DMS79 treated with DMSO at 0.1 percent for 48 hours (cell line): ENCODE results near the gene ZYX.
"Not testable (repeated sequence)": the region's sequence is repeated elsewhere in the genome, so short reads cannot be mapped to it uniquely, and the experiment has no call there.

Experiments used
- DNase-seq: peaks from one replicate; lab custom pipeline; 2025; lab: John Stamatoyannopoulos, UW

ZYX gene

GRCh38 chr7:143384661-143385631 lies 3.8 kb downstream of the ZYX start:
- no peak for DNase-seq

- DNase-seq = peak; percentile 48
Measured at GRCh38 chr7:143385891-143386781, 5.0 kb downstream of the ZYX start.

GRCh38 chr7:143387156-143387975 lies 6.2 kb downstream of the ZYX start:
- no peak for DNase-seq

GRCh38 chr7:143388051-143388450 lies 6.9 kb downstream of the ZYX start:
- DNase-seq = no peak

- DNase-seq = no peak
Measured at GRCh38 chr7:143388491-143389101, 7.5 kb downstream of the ZYX start.

GRCh38 chr7:143389316-143390103 lies 8.4 kb downstream of the ZYX start:
- DNase-seq = no peak

- no peak for DNase-seq
Measured at GRCh38 chr7:143390104-143390772, 9.1 kb downstream of the ZYX start.

GRCh38 chr7:143390773-143391317 lies 9.7 kb downstream of the ZYX start:
- DNase-seq = no peak

- no peak for DNase-seq
Measured at GRCh38 chr7:143391462-143392404, 10.6 kb downstream of the ZYX start.

GRCh38 chr7:143392427-143392826 lies 11.3 kb downstream of the ZYX start:
- not testable (repeated sequence) for DNase-seq

- no peak for DNase-seq
Measured at GRCh38 chr7:143392875-143393266, 11.7 kb downstream of the ZYX start.

GRCh38 chr7:143393267-143394041 lies 12.3 kb downstream of the ZYX start:
- no peak for DNase-seq

GRCh38 chr7:143394068-143394467 lies 12.9 kb downstream of the ZYX start:
- DNase-seq = no peak

- no peak for DNase-seq
Measured at GRCh38 chr7:143394777-143395176, 13.6 kb downstream of the ZYX start.

GRCh38 chr7:143395187-143396149 lies 14.3 kb downstream of the ZYX start:
- DNase-seq = no peak

GRCh38 chr7:143396182-143396581 lies 15.0 kb downstream of the ZYX start:
- DNase-seq = no peak
